B cell (primary cell): ENCODE results near the gene ECI1. TPM values are rescaled to one million over a fixed set of nuclear protein-coding genes. Genes with fewer than 3 reads are reported as not detected.
A peak's percentile ranks its signal among the peaks of the same experiment; 100 is the strongest.

Source experiments
- ATAC-seq: fragments of 200-7000 bp; cut with Tn5 transposase; one replicate; pipeline ENCODE4 v1.10.0; 2021; ENCODE audit warnings: low read depth, mild to moderate bottlenecking, moderate number of reproducible peaks, moderate library complexity
- CTCF ChIA-PET: fragments of 350-600 bp; sonication (Branson Sonifier 250); formaldehyde crosslinking; loops from one replicate; lab custom pipeline; 2021; ENCODE audit warnings: antibody characterized with exemption, inconsistent platforms; lab: Charles Lee
- POLR2A ChIA-PET: fragments of 350-600 bp; sonication (Branson Sonifier 250); formaldehyde crosslinking; loops from one replicate; lab custom pipeline; 2021; ENCODE audit warnings: antibody characterized with exemption; lab: Charles Lee
- DNase-seq: peaks from one replicate; pipeline ENCODE4 v3.0.0; 2013
- H2AFZ ChIP-seq: 2 replicates; pipeline ENCODE4 v1.6.1; 2012; ENCODE audit warnings: mild to moderate bottlenecking, low read depth, low read length; ENCODE audit not compliant: insufficient read depth, poor library complexity, severe bottlenecking
- H3K27ac ChIP-seq, 2 donors: 1 replicate in 1 of 2; 2 replicates in 1 of 2; pipeline ENCODE4 v1.5.1; 2012 to 2013; ENCODE audit warnings: low read length in 2 of 2, mild to moderate bottlenecking in 2 of 2, moderate library complexity in 1 of 2
- H3K27me3 ChIP-seq, 4 experiments: fragments of 200-600 bp in 1 of 4; sonication (generic) in 1 of 4; replicated peaks in 1 of 4; 1 replicate in 2 of 4; 2 replicates in 2 of 4; pipeline versions ENCODE4 v1.6.1 to v1.7.0; 2013 to 2016; ENCODE audit warnings: low read length in 3 of 4, mild to moderate bottlenecking in 2 of 4, mixed read lengths in 1 of 4, moderate library complexity in 1 of 4; ENCODE audit not compliant: insufficient read depth in 4 of 4, control insufficient read depth in 3 of 4; ENCODE audit errors: control extremely low read depth in 1 of 4
- H3K36me3 ChIP-seq, 2 experiments: replicated peaks in 1 of 2; 1 replicate in 1 of 2; 2 replicates in 1 of 2; pipeline versions ENCODE4 v1.6.1 to v1.7.1; 2013; ENCODE audit warnings: low read length in 1 of 2; ENCODE audit not compliant: insufficient read depth in 2 of 2, control insufficient read depth in 1 of 2; ENCODE audit errors: control extremely low read depth in 1 of 2, extremely low read depth in 1 of 2
- H3K4me1 ChIP-seq, 2 donors: fragments of 200-600 bp in 1 of 2; sonication (generic) in 1 of 2; 1 replicate in 1 of 2; 2 replicates in 1 of 2; pipeline versions ENCODE4 v1.5.1 to v1.6.1; 2013 to 2017; ENCODE audit warnings: low read length in 2 of 2; ENCODE audit not compliant: control insufficient read depth in 2 of 2, insufficient read depth in 2 of 2
- H3K4me2 ChIP-seq: replicated peaks from 2 replicates; pipeline ENCODE3; 2012; ENCODE audit warnings: mild to moderate bottlenecking, low read depth, low read length; ENCODE audit not compliant: poor library complexity, severe bottlenecking
- H3K4me3 ChIP-seq, 5 experiments: fragments of 200-600 bp in 1 of 5; sonication (generic) in 1 of 5; 1 replicate in 3 of 5; 2 replicates in 2 of 5; pipeline versions ENCODE4 v1.5.1 to v1.7.0; 2011 to 2016; ENCODE audit warnings: low read length in 4 of 5, mild to moderate bottlenecking in 4 of 5, low read depth in 2 of 5, control low read depth in 1 of 5, moderate library complexity in 1 of 5; ENCODE audit not compliant: insufficient read depth in 1 of 5; ENCODE audit errors: control extremely low read depth in 1 of 5, extremely low read depth in 1 of 5
- H3K79me2 ChIP-seq: fragments of 200-600 bp; sonication (generic); one replicate; pipeline ENCODE4 v1.6.0; 2016; ENCODE audit warnings: low read length; ENCODE audit not compliant: control insufficient read depth, insufficient read depth
- H3K9ac ChIP-seq: fragments of 200-600 bp; sonication (generic); 2 replicates; pipeline ENCODE4 v1.6.1; 2017; ENCODE audit warnings: mild to moderate bottlenecking, low read length, moderate library complexity
- H3K9me3 ChIP-seq, 3 donors: one replicate each; pipeline versions ENCODE4 v1.6.1 to v1.7.1; 2013; ENCODE audit warnings: low read length in 2 of 3; ENCODE audit not compliant: control insufficient read depth in 2 of 3, insufficient read depth in 1 of 3; ENCODE audit errors: control extremely low read depth in 1 of 3
- H4K20me1 ChIP-seq: 2 replicates; pipeline ENCODE4 v1.6.0; 2012; ENCODE audit warnings: mild to moderate bottlenecking, low read length; ENCODE audit not compliant: insufficient read depth, control insufficient read depth, poor library complexity, severe bottlenecking
- H3K27ac Mint-ChIP-seq: one replicate; pipeline ENCODE4 v1.8.0; 2021; ENCODE audit warnings: mixed read lengths
- H3K27me3 Mint-ChIP-seq: one replicate; pipeline ENCODE4 v1.8.0; 2021; ENCODE audit warnings: mixed read lengths
- H3K4me1 Mint-ChIP-seq: one replicate; pipeline ENCODE4 v1.8.0; 2021; ENCODE audit warnings: mixed read lengths
- H3K4me3 Mint-ChIP-seq: one replicate; pipeline ENCODE4 v1.8.0; 2021; ENCODE audit warnings: mixed read lengths
- H3K9me3 Mint-ChIP-seq: one replicate; pipeline ENCODE4 v1.8.0; 2022; ENCODE audit warnings: mixed read lengths; ENCODE audit not compliant: insufficient read depth
- CTCF ChIP-seq: fragments of 200-600 bp; IDR thresholded peaks from one replicate; pipeline ENCODE4 v1.8.0; 2022; ENCODE audit warnings: antibody characterized with exemption, mild to moderate bottlenecking
- EZH2 ChIP-seq: IDR thresholded peaks from 2 replicates; pipeline ENCODE4 v1.6.1; 2012; ENCODE audit warnings: borderline replicate concordance, low read depth, mild to moderate bottlenecking, moderate library complexity, low read length; ENCODE audit not compliant: insufficient read depth, poor library complexity, severe bottlenecking
- WGBS: methylation state at CpG from one replicate; pipeline ENCODE4 v1.1.5; 2013; ENCODE audit warnings: missing lambda C conversion rate; ENCODE audit not compliant: insufficient coverage; 5-methylcytosine and 5-hydroxymethylcytosine counted together
- intact Hi-C: fragments of 100-400 bp; cut with micrococcal nuclease; formaldehyde crosslinking; loops from one replicate; pipeline ENCODE4 v1.10.0; 2022
- polyA plus RNA-seq: library from polyadenylated mRNA; depleted of rRNA; stranded (reverse); fragments of >200 nt; gene quantifications from 2 replicates; pipeline ENCODE4 v1.2.3, GENCODE V29; 2012
- total RNA-seq, 2 donors: library from RNA; stranded (reverse); fragments of 120-200 nt in 1 of 2; gene quantifications; 1 replicate in 1 of 2; 2 replicates in 1 of 2; pipeline versions ENCODE4 v1.2.3 to v1.2.4, GENCODE V29; 2013 to 2022

Gene ECI1
- total and polyA plus RNA-seq, 2 donors (not counting 1 experiment from before 2014, with no cell fraction given) = 34.3 to 38.4 TPM

GRCh38 chr16:2205104-2205966, 46.1 kb downstream of the ECI1 start, which contains the start of gene MLST8:
TSS of gene MLST8 (plus strand) at chr16:2205454. CDS start at chr16:2206086, 632 bp downstream.
- H4K20me1 ChIP-seq = no peaks in the 10 kb centered on the region
- ATAC-seq = peak; percentile 90
- no peak for TF ChIP-seq EZH2
- peak; percentile 32 for TF ChIP-seq CTCF
- peaks cover 22% of the 10 kb centered on the region for H3K79me2 ChIP-seq
- H3K27me3 ChIP-seq = no peaks in the 10 kb centered on the region
- peaks cover 3% of the 10 kb centered on the region for H3K27me3 Mint-ChIP-seq
- H3K4me1 Mint-ChIP-seq = peaks cover 21% of the 10 kb centered on the region
- H3K9me3 Mint-ChIP-seq = no peaks in the 10 kb centered on the region
- peak; percentile 98 for DNase-seq
- H3K4me1 ChIP-seq = peaks cover 12 to 22% of the 10 kb centered on the region in 2 donors
- H3K4me3 Mint-ChIP-seq = peak within 1 kb of the TSS; percentile 87
- under 1% methylated on average over 76 of the region's 93 CpGs for WGBS
- peaks cover 0 to 32% of the 10 kb centered on the region in 2 experiments for H3K36me3 ChIP-seq
- peak within 1 kb of the TSS; percentile 86 to 89 for H3K27ac ChIP-seq
- ChIA-PET CTCF (interaction anchor here (1.0 to 3.4 kb wide), 4 partner anchors 10 to 50 kb away, joined by 3 to 20 read pairs (median 4); partner anchors contain the start of genes ECI1 and TRAF7), POLR2A (interaction anchor here (0.6 to 2.2 kb wide), 9 partner anchors 11 to 1793 kb away, joined by 3 to 16 read pairs (median 6); partner anchors contain the start of genes ECI1, FLYWCH2, RNPS1 and TRAF7)
- peak within 1 kb of the TSS; percentile 73 to 94 (median 76) for H3K4me3 ChIP-seq
- H3K9me3 ChIP-seq = no peaks in the 10 kb centered on the region
- intact Hi-C loops = loop anchor here (1.0 to 2.0 kb wide), 6 partner anchors 10 to 308 kb away; partner anchors contain the start of genes ATP6V0C, E4F1, ECI1 and RNPS1
- H3K9ac ChIP-seq = peak within 1 kb of the TSS; percentile 88
- peak within 1 kb of the TSS; percentile 95 for H2AFZ ChIP-seq
- H3K4me2 ChIP-seq = peak within 1 kb of the TSS; percentile 97
- H3K27ac Mint-ChIP-seq = peak within 1 kb of the TSS; percentile 94
